ENCODE results near the gene STX1A.
A peak's percentile ranks its signal among the peaks of the same experiment; 100 is the strongest.

Gene STX1A

GRCh38 chr7:73707045-73707631 is 12.3 kb downstream of the STX1A start:
- DNase-seq (ENCODE audit: low spot score): no peak

- DNase-seq (ENCODE audit: low spot score): peak; percentile 52
Observed at GRCh38 chr7:73706126-73707044, 13.1 kb downstream of the STX1A start.

- DNase-seq (ENCODE audit: low spot score): no peak
Observed at GRCh38 chr7:73705551-73705920, 13.9 kb downstream of the STX1A start.

- DNase-seq (ENCODE audit: low spot score): no peak
Observed at GRCh38 chr7:73704640-73705550, 14.6 kb downstream of the STX1A start.

GRCh38 chr7:73703757-73704639 is 15.5 kb downstream of the STX1A start:
- no peak for DNase-seq (ENCODE audit: low spot score)

- no peak for DNase-seq (ENCODE audit: low spot score)
Observed at GRCh38 chr7:73703225-73703624, 16.2 kb downstream of the STX1A start.

- no peak for DNase-seq (ENCODE audit: low spot score)
Observed at GRCh38 chr7:73702665-73703064, 16.8 kb downstream of the STX1A start.

- no peak for DNase-seq (ENCODE audit: low spot score)
Observed at GRCh38 chr7:73702226-73702625, 17.2 kb downstream of the STX1A start.

- peak; percentile 76 for DNase-seq (ENCODE audit: low spot score)
Observed at GRCh38 chr7:73701357-73701995, 18.0 kb downstream of the STX1A start.

GRCh38 chr7:73700581-73701134 is 18.8 kb downstream of the STX1A start:
- DNase-seq (ENCODE audit: low spot score): no peak

- DNase-seq (ENCODE audit: low spot score): no peak
Observed at GRCh38 chr7:73700069-73700423, 19.4 kb downstream of the STX1A start.

- no peak for DNase-seq (ENCODE audit: low spot score)
Observed at GRCh38 chr7:73699370-73700068, 19.9 kb downstream of the STX1A start.

GRCh38 chr7:73698410-73698809 is 21.1 kb downstream of the STX1A start:
- no peak for DNase-seq (ENCODE audit: low spot score)

- DNase-seq (ENCODE audit: low spot score): no peak
Observed at GRCh38 chr7:73696372-73696771, 23.1 kb downstream of the STX1A start.

- no peak for DNase-seq (ENCODE audit: low spot score)
Observed at GRCh38 chr7:73690646-73691045, 28.8 kb downstream of the STX1A start.

- DNase-seq (ENCODE audit: low spot score): no peak
Observed at GRCh38 chr7:73688288-73688687, 31.2 kb downstream of the STX1A start.

GRCh38 chr7:73685311-73685710 is 34.2 kb downstream of the STX1A start:
- no peak for DNase-seq (ENCODE audit: low spot score)

GRCh38 chr7:73683788-73684693 is 35.4 kb downstream of the STX1A start:
- DNase-seq (ENCODE audit: low spot score): peak; percentile 49

Data from RKO (cell line).